ENCODE results near the gene LDLRAP1.

Gene LDLRAP1

DNA sequence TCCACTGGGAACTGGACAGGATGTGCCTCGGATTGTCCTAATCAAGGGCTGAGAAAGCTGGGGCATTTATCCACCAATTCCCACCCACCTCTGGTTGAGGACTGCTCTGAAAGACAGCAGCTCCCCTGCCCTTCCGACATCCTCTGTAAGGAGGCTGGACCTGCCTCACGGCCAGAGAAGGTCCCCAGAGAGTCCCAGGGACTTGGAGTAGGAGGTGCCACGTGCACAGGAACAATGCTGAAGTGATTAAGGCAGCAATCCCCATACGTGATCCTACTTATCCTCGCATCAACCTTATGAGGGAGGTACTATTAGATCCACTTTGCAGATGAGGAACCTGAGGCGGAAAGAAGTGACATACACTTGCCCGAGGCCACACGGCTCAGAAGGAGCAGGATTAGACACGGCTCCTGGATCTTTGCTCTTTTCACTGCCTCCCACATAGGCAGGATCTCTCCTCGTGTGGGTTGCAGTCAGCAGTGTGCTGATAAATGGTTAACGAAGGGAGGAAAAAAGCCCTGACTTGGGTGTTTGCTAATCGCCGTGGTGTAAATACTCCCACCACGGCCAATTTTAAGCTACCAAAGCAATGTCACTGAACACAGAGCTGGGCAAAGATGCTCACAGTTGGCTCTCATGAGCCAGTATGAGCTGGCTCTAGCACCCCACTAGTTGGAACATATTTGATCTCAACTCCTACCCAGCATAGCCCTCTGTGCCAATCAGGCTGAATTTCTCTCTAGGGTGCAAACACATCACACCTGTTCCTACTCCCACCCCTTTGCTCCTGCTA is 18.6 kb upstream of the LDLRAP1 start:
- no peak for DNase-seq

DNA sequence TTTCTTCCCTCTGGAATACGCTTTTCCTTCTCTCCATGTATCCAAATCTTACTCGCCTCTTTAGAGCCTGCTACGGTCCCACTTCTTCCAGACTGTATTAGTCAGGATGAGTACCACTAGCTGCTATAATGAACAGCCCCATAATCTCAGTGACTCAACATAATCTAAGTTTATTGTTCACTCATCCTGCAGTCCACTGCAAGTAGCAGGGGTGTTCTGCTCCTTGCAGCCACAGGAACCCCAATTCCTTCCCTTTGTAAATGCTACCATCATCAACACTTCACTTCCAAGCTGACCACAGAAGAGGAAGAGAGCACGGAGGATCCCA is 18.1 kb upstream of the LDLRAP1 start:
- DNase-seq: no peak

DNA sequence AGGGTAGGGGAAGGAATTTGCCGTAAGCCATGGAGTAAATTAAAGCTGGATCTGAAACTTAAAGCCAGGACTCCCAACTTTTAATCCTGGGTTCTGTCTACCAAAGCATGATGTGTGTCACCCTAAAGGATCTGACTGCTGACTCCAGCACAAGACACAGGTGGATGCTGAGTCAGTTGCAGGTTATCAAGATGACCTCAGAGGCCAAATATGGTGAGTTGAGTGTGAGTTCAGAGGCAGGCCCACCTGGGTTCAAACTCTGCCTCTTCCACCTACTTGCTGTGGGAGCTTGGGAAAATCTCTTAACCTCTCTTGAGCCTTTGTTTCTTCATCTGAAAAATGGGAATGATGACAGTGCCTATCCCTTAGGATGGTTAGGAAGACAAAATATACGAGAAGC is 16.7 kb upstream of the LDLRAP1 start:
- DNase-seq: no peak

DNA sequence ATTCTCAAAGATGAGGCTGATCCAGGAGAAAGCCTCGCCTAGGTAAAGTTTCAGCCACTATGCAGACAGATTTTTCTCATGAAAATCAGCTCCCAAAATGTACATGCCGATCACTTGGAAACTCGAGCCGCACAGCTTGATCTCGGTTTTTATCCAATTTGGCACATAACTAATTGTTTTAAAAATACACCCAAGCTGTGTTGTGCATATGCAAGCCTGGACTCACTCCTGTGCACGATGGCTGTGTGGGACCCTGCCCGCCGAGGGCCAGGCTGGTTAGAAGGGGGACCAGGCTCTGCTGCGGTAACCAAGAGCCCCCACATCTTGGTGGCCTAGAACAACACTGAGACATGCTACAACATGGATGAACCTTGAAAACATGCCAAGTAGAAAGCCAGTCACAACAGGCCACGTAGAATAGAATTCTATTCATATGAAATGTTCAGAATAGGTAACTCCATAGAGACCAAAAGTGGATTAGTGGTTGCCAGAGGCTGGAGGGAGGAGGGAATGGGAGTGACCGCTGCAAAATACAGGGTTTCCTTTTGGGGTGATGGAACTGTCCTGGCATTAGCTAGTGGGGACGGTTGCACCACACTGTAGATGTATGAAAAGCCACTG is 16.1 kb upstream of the LDLRAP1 start:
- DNase-seq: no peak

DNA sequence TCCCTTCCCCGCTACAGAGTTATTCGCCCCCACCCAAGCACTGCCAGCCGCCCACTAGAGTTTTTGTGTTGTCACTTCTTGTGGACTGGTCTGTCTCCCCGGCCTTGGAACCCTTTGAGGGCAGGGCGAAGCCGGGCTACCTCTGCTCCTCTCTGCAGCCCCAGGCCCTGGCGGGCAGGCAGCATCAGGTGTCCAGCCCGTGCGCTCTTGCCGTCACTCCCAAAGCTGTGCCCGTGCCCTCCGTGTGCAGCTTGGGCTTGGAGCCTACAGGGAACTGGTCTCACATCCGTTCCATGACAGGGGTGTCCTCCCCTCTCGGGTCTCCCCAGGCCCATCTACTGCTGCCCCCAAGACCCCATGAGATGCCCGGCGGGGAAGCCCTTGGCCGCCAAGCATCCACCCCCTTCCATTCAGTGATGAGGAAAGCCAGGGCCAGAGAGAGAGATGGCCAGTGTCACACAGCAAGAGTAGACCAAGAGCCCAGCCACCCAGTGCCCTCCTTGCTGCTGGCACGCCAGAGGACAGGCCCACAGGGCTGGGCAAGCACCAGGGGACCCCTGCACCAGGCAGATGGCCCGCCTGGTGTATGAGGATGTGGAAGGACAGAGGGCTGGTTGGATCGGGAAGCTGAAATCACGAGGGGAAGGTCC is 15.3 kb upstream of the LDLRAP1 start:
- DNase-seq: no peak

DNA sequence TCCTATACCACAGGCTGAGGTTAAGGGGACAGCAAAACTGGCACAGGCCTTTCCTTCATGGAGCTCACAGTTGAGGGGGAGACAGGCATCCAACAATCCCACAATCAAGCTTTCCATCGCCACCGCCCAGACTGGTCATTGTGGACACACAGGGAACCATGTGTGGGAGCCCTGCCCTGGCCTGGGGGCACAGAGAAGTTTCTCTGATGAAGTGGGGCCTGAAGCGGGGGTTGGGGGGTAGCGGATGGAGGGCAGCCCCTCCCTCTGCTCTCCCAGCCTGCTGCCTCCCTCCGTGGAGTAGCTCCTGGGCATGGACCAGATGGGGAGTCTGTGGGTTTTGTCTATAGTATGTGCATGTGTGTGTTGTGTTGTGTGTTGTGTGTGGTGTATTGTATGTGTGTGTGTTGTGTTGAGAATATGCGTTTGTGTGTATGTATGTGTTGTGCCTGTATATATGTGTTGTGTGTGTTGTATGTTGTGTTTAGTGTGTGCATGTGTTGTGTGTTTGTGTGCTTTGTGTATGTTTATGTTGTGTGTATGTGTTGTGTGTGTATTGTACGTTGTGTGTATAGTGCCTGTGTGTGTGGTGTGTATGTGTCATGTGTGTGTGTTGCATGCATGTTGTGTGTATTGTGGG is 14.4 kb upstream of the LDLRAP1 start:
- DNase-seq: no peak

DNA sequence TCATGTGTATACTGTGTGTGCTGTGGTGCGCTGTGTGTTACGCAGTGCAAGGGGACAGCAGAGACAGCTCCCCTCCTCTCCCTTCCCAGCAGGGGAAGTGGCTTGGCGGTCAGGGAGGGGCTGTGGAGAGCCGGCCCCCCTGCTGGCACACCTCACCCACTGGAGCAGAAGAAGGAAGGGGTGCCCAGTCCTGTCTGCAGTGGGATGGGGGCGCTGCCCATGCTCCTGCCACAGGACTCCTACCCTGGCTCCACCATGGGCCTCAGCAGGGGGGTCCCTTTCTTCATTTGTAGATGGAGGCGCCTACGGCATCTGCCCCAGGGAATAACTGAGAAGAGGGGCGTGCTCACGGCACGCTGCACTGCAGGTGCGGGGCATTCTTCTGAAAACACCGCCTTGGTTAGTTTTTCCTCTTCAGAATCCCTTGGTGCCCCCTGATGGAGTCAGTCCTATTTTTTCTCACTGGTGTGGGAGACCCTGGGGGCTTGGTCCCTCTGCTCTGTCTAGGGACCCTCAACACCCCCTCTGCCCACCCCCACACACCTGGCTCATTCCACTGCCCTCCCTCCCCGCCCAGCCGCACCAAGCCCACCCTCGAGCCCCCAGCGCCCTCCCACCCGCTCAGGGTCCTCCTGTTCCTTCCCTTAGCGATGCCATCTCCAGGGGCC is 13.8 kb upstream of the LDLRAP1 start:
- DNase-seq: no peak

DNA sequence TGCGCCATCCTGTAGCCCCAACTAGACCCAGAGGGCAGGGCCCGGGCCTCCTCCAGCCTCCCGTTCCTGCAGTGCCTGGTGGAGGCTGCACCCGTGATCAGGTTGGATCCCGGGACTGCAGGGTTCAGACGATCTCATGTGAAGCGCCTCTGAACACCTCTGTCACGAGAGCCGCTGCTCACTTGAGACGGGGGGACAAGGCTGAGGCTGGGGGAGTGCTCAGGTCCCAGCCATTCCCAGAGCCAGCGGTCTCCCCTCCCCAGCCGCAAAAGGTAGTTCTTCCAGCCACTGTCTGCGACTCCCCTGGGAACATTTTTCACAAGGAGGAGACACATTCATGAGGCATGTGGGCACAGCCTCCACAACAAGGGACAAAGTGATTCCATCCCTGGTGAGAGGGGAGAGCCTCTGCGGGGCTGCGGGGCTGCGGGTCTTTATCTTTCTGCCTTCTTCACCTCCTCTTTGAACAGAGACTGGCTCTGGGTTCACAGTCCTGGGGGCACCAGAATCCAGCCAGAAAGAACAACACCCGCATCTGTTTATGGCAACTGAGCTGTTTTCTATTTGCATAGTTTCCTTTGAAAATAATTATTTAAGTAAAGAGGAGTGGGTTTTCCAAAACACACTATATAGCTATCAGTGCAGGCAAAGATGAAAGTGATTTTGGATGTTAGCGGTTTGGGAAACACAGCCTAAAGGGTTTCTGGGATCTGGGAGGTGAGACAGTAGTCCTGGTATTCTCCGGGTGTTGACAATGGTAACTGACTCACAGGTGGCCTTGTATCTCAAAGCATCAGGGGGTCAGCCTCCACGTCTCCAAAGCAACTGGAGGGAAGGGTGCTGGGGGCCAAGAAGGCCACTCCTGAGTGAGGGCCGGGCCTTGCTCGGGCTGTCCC is 13.0 kb upstream of the LDLRAP1 start:
- DNase-seq: no peak

DNA sequence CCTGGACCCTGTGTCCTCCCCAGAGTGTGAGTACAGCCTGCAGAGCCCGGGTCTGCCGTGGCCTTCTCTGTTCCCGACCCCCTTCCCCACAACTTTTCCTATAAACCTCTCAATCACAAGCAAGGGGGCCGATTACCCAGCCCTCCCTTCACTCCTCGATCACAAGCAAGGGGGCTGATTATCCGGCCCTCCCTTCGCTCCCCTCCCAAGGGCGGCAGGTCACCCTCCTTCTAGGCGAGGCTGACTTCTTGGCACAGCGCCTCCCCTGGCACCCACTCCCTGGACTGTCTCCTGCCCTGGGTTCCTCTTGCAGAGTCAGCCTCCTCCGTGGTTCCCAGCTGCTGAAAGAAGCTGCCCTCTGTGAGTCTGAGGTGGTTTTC is 12.3 kb upstream of the LDLRAP1 start:
- no peak for DNase-seq

DNA sequence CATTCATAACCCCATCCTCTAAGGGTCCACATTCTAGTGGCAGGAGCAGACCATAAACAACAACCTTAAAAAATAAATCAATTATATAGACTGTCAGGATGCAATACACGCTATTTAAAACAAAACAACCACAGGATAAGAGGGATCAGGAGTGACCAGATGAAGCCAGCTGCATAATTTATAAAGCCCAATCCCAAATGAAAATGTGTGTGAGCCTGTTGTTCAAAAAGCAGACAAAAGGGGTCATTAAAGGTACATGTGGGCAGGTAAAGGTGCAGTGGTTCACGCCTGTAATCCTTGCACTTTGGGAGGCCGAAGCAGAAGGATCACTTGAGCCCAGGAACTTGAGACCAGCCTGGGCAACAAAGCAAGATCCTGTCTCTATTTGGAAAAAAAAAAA is 10.4 kb upstream of the LDLRAP1 start:
- no peak for DNase-seq

DNA sequence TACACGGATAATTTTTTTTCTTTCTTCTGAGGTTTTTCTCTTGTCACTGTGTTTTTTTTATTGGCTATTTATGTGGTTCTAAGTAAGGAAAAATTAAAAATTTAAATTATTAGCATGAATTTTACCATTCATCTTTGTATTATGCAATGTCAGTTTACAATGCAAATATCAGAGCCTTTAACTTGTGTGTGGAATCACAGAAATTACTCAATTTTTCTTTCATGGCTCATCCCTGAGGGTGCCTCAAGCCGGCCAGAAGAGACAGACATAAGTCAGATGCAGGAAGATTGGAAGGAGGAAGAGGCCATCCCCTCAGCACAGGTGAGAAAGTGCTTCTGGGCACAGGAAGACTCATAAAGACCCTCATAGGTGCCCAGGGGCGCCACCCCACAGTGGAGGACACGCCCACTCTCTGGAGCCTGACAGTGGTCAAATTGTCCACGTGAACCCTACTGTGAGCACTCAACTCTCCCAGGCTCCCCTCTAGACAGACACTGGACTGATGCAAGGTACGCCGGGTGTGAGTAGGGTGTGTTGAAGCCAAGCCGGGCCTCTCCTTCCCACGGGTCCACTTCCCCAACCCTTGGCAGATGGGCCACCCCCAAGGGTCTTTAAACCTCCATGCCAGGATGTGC is 9.5 kb upstream of the LDLRAP1 start:
- DNase-seq: no peak

DNA sequence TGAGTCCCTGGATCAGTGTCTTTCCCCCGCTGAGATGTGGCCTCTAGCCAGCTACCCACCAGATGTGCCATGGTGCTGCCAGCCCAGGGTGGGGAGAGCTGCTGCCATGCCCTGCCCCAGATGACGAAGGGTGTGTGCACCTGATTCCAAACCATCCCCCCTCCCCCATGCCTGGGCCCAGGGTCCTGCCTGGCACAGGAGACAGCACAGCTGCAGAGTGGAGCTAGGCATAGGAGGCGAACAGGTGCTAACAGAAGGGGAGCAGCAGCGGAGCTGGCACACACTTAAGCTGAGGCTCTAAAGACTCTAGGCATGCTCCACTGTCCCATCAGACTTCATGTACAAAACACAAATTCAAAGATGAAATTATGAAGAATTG is 9.0 kb upstream of the LDLRAP1 start:
- DNase-seq: no peak

DNA sequence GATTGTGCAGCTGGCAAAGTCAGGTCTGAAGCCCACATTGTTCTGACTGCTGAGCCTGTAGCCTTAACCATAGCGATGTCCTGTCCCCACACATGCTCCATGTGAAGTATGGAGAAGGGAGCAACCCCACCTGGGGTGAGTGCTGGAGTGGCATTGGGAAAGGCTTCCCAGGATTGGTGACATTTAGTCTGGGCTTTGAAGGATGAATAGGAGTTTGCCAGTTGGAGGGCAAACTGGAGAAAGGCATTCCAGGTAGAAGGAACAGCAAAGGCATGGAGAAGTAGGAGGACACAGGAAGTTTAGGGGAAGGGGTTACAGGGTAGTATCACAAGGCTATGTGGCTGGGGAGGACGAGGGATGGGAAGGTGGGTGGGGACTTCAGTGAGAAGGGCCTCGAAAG is 7.3 kb upstream of the LDLRAP1 start:
- no peak for DNase-seq

DNA sequence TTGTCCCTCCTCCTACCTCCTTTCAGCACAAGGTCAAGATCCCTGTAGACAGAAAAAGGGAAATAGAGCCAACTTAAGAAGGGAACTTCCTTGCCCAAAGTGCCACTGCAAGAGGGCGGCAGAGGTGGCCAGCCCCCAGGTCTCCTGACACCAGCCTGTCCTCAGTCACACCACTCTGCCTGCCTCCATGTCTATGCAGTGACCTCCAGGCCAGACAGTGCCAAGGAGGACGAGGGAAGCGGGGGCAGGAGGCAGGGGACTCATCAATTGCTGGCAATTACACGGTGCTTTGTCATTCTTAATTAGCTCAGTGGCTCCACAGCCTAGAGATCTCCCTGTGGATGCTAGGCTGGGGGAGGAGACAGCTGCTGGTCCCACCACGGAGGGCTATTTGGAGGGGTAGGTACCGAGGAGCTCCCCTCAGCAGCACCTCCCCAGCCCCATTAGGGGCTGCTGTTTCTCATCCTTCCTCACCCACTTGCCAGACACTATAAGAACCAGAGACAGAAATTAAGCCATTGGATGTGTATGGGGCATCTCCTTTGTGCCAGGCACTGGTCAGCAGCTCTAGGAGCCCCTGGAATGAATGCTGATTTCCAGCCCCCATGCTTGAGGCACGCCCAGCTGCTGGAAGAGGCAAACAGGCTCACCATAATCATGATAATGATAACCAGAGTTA is 6.1 kb upstream of the LDLRAP1 start:
- DNase-seq: no peak

DNA sequence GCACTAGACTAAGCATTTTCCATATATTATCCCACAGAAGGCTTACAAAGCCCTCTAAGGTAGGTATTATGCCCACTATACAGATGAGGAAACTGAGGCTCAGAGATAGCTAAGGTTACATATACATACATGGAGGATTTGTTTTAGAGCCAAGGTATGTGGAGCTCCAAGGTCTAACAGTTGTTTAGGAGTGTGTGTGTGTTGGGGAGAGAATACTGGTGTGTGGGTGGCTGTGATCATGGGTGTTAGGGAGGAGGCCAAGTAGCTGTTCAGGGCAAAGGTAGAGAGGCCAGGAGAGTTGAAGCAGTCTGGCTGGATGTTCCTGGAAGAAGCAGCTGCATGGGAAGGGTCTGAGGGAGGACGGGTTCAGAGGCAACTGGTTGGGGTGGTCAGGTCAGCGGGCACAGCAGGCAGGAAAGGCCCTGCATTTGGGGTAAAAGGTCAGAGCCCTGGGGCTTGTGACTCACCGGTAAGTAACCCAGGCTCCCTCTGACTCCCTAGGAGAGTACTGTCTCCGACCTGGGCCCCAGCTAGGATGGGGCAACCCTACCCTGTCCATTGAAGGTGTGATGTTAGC is 5.1 kb upstream of the LDLRAP1 start:
- no peak for DNase-seq

DNA sequence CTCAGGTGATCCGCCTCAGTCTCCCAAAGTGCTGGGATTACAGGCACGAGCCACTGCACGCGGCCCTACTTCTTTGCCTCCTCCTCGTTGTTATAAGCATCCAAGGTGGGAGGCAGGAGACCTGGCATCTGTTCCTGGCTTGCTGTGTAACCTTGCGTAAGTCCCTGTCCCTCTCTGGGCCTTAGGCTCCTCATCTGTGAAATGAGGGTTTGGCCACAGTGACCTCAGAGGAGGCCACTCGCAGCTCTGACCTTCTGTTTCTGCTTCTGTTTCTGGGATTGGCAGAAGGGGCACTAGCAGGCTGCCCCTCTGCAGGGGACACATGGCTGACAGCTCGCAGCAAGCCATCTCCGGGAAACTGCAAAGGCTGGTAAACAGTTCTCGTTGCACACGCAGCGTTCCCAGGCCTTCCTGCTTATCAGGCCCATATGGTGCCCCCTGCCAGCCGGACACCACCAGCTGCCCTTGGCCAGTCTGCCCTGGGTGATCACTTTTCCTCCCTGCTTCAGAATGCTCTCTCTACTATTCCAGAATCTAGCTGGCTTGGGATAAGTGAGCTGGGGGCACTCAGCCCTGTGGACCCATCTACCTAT is 2.6 kb upstream of the LDLRAP1 start:
- DNase-seq: no peak

DNA sequence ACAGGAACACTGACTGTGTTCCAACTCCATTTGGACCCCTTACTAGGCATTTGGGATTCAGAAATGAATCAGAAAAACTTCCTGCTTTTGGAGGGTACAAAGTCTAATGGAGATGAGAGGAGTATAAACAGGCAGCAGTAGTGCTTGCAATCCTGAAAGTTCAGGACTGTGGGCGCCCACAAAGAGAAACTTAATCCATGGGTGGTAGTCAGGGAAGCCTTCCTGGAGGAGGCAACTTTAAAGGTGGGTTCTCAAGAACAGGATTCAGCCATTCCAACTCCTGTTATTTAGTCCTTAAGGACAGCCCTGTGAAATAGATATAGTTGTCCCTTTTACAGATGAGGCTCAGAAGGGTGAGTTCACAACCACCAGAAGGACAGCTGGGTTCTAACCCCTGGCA is 2.0 kb upstream of the LDLRAP1 start:
- no peak for DNase-seq

DNA sequence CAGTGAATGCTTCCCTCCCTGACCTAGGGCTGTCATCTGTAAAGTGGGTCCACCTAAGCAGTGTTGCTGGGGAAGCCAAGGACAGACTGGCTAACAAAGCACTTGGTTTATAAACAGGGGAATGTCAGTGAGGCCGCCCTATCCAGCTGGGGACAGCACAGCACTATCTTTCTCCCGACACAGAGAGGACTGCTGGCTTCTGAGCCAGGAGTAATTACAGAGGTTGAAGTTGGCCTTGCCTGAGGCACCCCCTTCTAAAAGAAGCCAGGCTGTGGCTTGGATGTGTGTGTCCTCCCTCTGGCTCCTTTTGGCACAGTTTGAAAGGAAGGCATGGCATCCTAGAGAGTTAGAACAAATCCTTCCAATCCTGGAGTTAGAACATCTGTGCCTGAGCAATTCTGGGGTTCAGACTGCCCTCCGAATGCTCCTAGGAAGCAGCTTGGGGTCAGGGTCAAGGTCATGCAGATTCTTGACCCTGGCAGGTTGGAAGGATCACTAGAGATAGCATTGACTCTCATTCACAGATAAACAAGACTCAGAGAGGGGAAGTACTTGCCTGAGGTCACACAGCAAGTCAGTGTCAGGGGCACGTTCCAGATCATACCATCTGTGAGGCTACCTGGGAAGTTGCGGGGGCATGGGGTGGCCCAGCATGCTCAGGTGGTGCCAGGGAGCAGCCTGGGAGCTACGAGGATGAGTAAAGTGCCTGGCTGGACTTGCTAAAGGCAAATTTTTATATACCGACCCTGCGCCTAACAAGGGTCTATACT is 1.3 kb upstream of the LDLRAP1 start:
- no peak for DNase-seq

DNA sequence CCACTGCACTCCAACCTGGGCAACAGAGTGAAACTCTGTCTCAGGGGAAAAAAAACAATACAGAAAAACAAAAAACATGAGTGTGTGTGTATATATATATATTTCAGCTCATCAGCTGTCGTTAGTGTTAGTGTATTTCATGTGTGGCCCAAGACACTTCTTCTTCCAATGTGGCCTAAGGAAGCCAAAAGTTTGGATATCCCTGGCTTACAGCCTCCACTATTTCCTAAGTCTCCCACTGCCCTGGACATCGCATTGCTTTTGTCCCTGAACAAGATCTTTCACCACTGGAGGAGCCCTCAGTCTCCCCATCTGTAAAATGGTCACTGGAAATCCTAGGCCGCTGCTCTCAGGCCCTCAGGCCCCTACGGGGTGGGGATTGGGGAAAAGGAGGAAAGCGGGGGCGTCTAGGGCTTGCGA is 391 bp upstream of the LDLRAP1 start:
- no peak for DNase-seq
